SK-N-SH (cell line): ENCODE data around the gene GIMAP4.
"Not testable (repeated sequence)": the region's sequence is repeated elsewhere in the genome, so short reads cannot be mapped to it uniquely, and the experiment has no call there.

Experiments used
- SMC3 ChIP-seq: IDR thresholded peaks from 2 replicates; pipeline ENCODE4 v1.6.1; 2012; ENCODE audit warnings: low read depth, low read length, improper control_type of control experiment
- TCF12 ChIP-seq: IDR thresholded peaks from 2 replicates; pipeline ENCODE4 v1.4.0; 2012
- TF ChIP-seq, protein P1 (sequence below): fragments of 200-600 bp; sonication (generic); IDR thresholded peaks from 2 replicates; pipeline ENCODE4 v1.6.1; 2017; ENCODE audit warnings: antibody characterized with exemption, mild to moderate bottlenecking, moderate library complexity

DNA sequence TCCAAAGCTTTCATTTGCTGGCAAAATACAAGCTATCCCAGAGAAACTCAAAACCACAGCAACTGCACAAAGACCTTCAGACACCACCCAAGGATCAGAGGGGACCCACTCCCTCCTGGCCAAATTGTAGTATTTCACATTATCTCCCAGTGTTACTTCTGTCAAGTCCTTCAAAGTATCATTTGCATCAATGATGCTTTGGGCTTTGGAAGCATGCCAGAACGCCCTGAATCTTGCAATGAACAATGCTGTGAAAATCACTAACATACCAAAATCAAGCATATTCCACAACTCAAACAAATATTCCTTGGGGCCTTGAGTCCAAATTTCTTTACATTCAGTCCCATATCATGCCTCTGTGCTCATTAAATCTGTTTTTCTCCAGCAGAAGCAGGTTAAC, 47.2 kb downstream of the GIMAP4 start:
- TF ChIP-seq, protein P1, sequence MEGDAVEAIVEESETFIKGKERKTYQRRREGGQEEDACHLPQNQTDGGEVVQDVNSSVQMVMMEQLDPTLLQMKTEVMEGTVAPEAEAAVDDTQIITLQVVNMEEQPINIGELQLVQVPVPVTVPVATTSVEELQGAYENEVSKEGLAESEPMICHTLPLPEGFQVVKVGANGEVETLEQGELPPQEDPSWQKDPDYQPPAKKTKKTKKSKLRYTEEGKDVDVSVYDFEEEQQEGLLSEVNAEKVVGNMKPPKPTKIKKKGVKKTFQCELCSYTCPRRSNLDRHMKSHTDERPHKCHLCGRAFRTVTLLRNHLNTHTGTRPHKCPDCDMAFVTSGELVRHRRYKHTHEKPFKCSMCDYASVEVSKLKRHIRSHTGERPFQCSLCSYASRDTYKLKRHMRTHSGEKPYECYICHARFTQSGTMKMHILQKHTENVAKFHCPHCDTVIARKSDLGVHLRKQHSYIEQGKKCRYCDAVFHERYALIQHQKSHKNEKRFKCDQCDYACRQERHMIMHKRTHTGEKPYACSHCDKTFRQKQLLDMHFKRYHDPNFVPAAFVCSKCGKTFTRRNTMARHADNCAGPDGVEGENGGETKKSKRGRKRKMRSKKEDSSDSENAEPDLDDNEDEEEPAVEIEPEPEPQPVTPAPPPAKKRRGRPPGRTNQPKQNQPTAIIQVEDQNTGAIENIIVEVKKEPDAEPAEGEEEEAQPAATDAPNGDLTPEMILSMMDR, result not testable (repeated sequence)
- TF ChIP-seq SMC3, TCF12: not testable (repeated sequence)
